Activated CD4-positive, alpha-beta T cell treated with anti-CD3 and anti-CD28 coated beads for 1 hour (primary cell): ENCODE measurements around the gene SLC44A4.
"Not testable (repeated sequence)": the region's sequence is repeated elsewhere in the genome, so short reads cannot be mapped to it uniquely, and the experiment has no call there.

Experiments
- DNase-seq: peaks from one replicate; pipeline ENCODE4 v3.0.0-alpha.2; 2020

Gene SLC44A4

DNA sequence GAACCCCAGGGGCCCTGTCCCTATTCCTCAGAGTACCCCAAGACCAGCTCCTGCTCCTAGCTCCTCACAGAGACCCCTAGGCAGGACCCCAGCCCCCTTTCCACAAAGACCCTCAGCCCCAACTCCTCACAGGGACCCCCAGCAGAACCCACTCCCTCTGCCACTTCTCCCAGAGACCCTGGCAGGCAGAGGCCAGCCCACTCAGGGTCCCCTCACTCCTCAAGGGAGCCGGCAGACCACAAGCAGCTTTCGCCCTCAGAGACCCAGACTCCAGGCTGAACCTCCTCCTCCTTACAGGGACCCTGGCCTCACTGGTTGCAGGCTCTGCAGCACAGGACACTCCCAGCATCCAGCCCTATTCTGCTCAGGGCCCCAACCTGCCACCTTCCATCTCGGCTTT, 575 bp downstream of the SLC44A4 start:
- no peak for DNase-seq

GRCh38 chr6:31877651-31878161, 1.1 kb downstream of the SLC44A4 start:
- DNase-seq, result no peak

DNA sequence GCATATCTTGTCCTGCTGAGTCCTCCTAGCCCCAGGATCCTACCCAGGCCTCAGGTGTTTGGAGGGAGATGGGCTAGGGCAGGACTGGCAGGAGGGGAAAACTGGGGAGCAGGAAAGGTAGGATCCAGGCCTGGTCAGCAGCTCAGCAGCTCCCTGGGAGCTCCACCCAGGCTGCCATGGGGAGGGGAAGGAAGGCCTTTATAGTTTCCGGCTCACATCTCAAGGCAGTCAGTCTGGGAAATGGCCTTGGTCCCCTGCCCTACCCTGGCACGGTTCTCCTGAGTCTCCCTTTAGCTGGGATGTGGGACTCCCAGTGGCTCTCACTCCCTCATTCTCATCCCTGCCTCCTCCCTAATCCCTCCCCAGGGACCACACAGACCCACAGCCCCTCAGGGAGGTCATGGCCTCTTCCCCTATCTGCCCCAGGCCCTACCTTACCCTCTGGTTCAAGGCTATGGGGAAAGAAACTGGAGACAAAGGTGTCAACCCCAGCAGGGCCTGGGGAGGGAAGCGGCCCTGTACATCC, 1.6 kb downstream of the SLC44A4 start:
- DNase-seq, result no peak

- DNase-seq, result no peak
Measured at GRCh38 chr6:31876357-31876756, 2.4 kb downstream of the SLC44A4 start.

DNA sequence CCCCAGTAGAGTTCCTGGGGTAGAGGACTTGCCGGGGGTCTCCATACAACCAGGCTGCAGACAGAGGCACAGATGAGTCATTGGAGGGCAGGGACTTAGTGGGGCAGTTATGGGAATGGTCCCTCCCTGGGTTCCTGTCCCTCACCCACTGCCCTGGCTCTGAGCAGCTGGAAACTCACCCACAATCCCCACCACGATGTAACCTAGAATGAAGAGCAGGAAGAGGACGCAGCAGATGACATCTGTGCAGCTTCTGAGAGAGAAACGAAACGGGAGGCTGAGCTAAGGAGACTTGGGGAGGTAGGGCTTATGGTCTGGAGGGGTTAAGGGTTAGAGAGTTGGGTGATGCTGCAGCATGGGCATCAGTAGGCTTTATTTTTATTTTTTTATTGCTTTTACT, 2.9 kb downstream of the SLC44A4 start:
- no peak for DNase-seq

DNA sequence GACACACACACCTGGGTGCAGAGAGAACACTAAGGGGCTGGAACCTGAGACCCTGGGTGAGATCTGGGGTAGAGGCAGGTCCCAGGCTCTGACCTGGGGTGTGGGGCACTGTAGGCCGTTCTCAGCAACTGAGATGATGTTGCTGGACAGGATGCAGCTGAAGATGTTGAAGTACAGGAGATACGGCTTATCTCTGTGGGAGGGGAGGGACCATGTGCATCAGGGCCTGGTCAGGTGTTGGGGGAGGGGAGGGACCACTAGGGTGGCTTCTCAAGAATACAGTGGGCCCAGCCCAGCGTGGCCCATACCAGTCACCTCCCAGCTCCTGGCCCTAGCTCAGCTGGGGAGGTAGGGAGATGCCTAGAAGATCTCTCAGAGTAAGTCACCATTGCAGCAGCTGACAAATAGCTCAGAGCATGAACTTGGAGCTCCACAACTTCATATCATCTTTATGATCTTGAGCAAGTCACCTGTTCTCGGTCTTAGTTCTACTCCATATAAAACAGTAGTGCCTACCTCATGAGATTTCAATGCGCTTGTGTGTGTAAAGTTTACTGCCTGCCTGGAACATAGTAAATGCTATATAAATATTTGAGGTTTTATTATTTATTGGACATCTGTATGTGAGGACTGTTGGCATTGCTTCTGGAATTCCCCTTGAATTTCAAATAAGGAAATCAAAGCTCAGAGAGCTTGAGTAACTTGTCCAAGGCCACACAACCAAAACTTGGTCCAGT, 3.8 kb downstream of the SLC44A4 start:
- DNase-seq, result no peak

DNA sequence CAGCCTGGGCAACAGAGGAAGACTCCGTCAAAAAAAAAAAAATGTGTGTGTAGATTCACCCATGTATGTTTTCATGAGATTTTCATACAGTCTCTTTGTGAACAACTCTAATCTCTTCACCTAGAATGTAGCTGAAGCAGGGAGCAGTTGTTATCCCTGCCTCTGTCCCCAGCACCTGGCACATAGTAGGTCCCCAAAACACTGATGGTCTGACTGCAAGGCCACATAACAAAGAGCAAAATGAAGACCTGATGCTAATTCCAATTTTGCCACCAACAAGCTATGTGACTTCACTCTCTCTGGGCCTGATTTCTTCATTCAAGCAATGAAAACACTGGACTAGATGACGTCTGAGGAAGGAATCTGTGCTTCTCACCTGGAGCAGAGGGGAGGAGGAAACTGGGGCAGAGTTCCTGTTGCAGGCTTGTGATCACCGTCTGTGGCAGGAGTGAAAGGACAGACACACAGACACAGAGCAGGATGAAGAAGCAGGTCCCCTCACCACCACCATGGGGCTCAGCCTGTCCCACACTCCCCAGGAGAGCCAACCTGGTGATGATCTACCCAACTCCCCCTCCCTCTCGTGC, 4.6 kb downstream of the SLC44A4 start:
- DNase-seq, result no peak

- no peak for DNase-seq
Measured at GRCh38 chr6:31871046-31871659, 7.6 kb downstream of the SLC44A4 start.

- no peak for DNase-seq
Measured at GRCh38 chr6:31870385-31870921, 8.3 kb downstream of the SLC44A4 start.

DNA sequence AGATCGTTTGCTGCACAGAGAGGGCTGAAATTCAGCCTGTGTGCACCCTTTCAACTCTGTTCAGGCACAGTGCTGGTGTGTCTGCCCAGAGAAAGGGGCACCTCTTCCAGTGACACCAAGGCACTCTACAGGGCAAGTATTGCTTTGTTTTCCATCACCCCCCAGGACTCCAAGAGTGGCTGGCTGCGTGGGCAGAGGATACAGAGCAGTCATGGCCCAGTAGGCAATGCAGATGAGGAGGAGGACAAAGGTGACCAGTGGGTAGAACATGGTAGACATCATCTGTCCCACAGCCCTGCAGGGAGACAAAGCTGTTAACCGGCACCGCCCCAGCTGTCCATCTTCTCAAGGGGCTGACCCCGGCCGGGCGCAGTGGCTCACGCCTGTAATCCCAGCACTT, 9.5 kb downstream of the SLC44A4 start:
- DNase-seq, result no peak

DNA sequence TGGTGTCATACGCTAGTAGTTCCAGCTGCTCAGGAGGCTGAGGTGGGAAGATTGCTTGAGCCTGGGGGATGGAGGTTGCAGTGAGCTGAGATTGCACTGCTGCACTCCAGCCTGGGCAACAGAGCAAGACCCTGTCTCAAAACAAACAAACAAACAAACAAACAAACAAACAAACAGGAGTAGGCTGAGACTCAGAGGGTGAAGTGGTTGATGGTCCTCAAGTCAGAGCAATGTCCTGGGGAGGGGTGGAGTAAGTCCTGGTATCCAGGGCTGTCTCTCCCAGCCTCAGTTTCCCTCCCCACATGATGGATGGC, 10.2 kb downstream of the SLC44A4 start:
- not testable (repeated sequence) for DNase-seq

GRCh38 chr6:31865205-31866118, 13.3 kb downstream of the SLC44A4 start:
- no peak for DNase-seq

- no peak for DNase-seq
Measured at GRCh38 chr6:31864818-31865204, 14.0 kb downstream of the SLC44A4 start.

DNA sequence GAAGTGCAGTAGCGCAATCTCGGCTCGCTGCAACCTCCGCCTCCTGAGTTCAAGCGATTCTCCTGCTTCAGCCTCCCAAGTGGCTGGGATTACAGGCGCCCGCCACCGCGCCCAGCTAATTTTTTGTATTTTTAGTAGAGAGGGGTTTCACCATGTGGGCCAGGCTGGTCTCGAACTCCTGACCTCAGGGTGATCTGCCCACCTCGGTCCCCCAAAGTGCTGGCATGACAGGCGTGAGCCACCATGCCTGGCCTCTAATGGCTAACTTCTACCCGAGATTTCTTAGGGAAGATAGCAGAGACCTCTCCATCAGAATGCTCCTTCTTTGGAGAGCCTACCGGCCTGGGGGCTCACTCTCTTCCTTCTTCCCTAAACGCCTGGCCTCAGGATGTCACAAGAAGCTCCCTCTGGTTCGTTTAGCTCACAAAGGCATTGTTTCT, 14.7 kb downstream of the SLC44A4 start:
- DNase-seq, result not testable (repeated sequence)

DNA sequence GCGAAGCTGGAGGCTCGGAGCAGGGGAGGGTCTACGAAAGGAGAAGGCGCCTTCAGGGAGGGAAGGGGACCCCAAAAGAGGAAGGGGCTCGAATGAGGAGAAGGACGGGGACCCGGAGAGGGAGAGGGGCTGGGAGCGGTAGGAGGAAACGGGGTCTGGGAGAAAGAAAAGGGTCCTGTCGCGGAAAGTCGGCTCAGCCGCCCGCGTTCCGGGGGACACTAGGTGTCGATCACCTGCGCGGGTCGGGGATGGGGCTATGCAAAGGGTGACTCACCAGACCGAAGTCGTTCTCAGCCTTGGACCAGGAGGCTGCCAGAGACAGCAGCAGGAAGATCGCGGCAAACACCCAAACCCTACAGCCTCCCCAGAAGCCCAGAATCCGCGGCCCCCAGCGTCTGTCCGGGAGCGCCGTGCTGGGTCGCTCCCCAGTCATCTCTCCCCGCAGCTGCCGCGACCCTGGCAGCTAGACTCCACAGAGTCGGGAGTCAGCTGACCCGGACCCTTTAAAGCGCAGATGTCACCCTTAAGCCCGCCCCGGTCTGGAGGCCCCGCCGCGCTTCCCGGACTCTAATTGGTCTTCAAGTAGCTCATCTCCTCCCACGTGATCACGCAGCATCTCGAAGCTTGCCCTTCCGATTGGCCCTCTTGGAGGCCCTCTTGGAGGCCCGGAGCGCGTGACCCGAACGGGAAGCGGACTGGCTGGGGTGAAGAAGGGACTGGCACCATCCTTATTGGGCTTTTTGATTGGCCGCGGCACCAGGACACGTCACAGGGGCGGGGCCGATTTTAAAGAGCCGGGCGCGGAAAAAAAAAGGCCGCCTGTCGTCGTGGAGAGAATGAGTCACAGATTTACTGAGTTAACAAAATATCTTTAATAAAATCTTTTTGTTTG, 16.2 kb downstream of the SLC44A4 start, which contains the start of gene NEU1:
NEU1 (minus strand) TSS at position 478 of the 892 bp plus-strand sequence; CDS start at position 433, 45 bp downstream.
- peak; percentile 99 for DNase-seq

GRCh38 chr6:31861919-31862343, 16.9 kb downstream of the SLC44A4 start:
- no peak for DNase-seq

- DNase-seq, result no peak
Measured at GRCh38 chr6:31861150-31861549, 17.6 kb downstream of the SLC44A4 start.

- no peak for DNase-seq
Measured at GRCh38 chr6:31860349-31860748, 18.4 kb downstream of the SLC44A4 start.

GRCh38 chr6:31859923-31860322, 18.9 kb downstream of the SLC44A4 start:
- DNase-seq, result no peak

GRCh38 chr6:31858707-31859106, 20.1 kb downstream of the SLC44A4 start:
- no peak for DNase-seq

DNA sequence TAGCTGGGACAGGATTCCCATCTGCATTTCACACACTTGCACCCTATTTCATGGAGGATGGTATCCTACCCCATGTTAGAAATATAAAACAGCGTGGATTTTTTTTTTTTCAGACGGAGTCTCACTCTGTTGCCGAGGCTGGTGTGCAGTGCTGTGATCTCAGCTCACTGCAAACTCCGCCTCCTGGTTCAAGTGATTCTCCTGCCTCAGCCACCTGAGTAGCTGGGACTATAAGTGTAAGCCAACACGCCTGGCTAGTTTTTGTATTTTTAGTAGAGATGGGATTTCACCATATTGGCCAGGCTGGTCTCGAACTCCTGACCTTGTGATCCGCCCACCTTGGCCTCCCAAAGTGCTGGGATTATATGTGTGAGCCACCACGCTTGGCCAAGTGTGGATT, 21.0 kb downstream of the SLC44A4 start:
- DNase-seq, result not testable (repeated sequence)
